Uterus (tissue), 4 donors: ENCODE results near the gene CCDC91. TPM values are rescaled to one million over a fixed set of nuclear protein-coding genes. Genes with fewer than 3 reads are reported as not detected.

ENCODE experiments used
- DNase-seq, 2 donors: peaks; one replicate each; pipeline ENCODE4 v3.0.0-alpha.2; 2019 to 2020
- H3K27ac ChIP-seq, 2 donors: fragments of 200-600 bp; sonication (generic); 1 replicate in 1 of 2; 2 replicates in 1 of 2; pipeline ENCODE4 v1.5.1; 2016 to 2018
- H3K27me3 ChIP-seq, 2 donors: fragments of 200-600 bp; sonication (generic); one replicate each; pipeline ENCODE4 v1.5.1; 2018 to 2019; ENCODE audit warnings: control low read depth in 1 of 2
- H3K36me3 ChIP-seq, 2 donors: fragments of 200-600 bp; sonication (generic); one replicate each; pipeline ENCODE4 v1.5.1; 2019; ENCODE audit warnings: control low read depth in 1 of 2
- H3K4me1 ChIP-seq, 2 donors: fragments of 200-600 bp; sonication (generic); one replicate each; pipeline ENCODE4 v1.5.1; 2018 to 2019; ENCODE audit warnings: control low read depth in 1 of 2
- H3K4me3 ChIP-seq, 2 donors: fragments of 200-600 bp; sonication (generic); 1 replicate in 1 of 2; 2 replicates in 1 of 2; pipeline ENCODE4 v1.5.1; 2018 to 2019; ENCODE audit warnings: mild to moderate bottlenecking in 1 of 2
- H3K9me3 ChIP-seq, 2 donors: fragments of 200-600 bp; sonication (generic); one replicate each; pipeline ENCODE4 v1.5.1; 2019; ENCODE audit warnings: control low read depth in 1 of 2
- CTCF ChIP-seq, 4 experiments: fragments of 200-600 bp in 2 of 4; fragments of 450-650 bp in 2 of 4; sonication (generic) in 2 of 4; IDR thresholded peaks; one replicate each; pipeline ENCODE4 v1.5.1; 2016 to 2019; ENCODE audit warnings: antibody characterized with exemption in 4 of 4, mild to moderate bottlenecking in 2 of 4, moderate library complexity in 1 of 4
- POLR2A ChIP-seq, 2 donors: fragments of 450-650 bp; IDR thresholded peaks; one replicate each; pipeline ENCODE4 v1.6.1; 2016; ENCODE audit warnings: antibody characterized with exemption in 2 of 2, mild to moderate bottlenecking in 1 of 2, moderate library complexity in 1 of 2
- intact Hi-C: fragments of 100-400 bp; cut with DNase I; formaldehyde crosslinking; loops from one replicate; pipeline ENCODE4 v1.15.1; 2023; ENCODE audit warnings: low total_unique reads
- total RNA-seq, 4 donors: library from RNA; depleted of rRNA in 3 of 4; stranded (reverse); fragments of >200 nt in 3 of 4; gene quantifications; one replicate each; pipeline versions ENCODE4 v1.1.0 to v1.2.4, GENCODE V29; 2014 to 2023
- donor health status: DM: yes; HTN: yes; CAD: no.

Gene CCDC91
- total RNA-seq, 4 donors from 2014 or later, result 24.7 to 49.7 (median 41.0) TPM

- no peak for DNase-seq
- Histone ChIP-seq H3K9me3 (peaks cover 0 to 14% of the 10 kb centered on the region in 2 donors), H3K4me3 (no peak overlapping the region), H3K27me3 (no peaks in the 10 kb centered on the region), H3K4me1 (no peaks in the 10 kb centered on the region), H3K27ac (no peak overlapping the region), H3K36me3 (no peaks in the 10 kb centered on the region)
- intact Hi-C loops, result no loop called here
- no peak for TF ChIP-seq POLR2A (IDR thresholded peaks at IDR 0.05)
- TF ChIP-seq CTCF (IDR thresholded peaks at IDR 0.05), result no peak
Observed at GRCh38 chr12:28292699-28293098, 102.4 kb downstream of the CCDC91 start.

- Histone ChIP-seq H3K36me3 (no peaks in the 10 kb centered on the region), H3K9me3 (peaks cover 0 to 14% of the 10 kb centered on the region in 2 donors), H3K27ac (no peak overlapping the region), H3K4me1 (no peaks in the 10 kb centered on the region), H3K27me3 (no peaks in the 10 kb centered on the region), H3K4me3 (no peak overlapping the region)
- TF ChIP-seq POLR2A (IDR thresholded peaks at IDR 0.05) (no peak), CTCF (IDR thresholded peaks at IDR 0.05) (no peak)
- intact Hi-C loops, result no loop called here
- no peak for DNase-seq
Observed at GRCh38 chr12:28294300-28294699, 104.0 kb downstream of the CCDC91 start.

- Histone ChIP-seq H3K27me3 (no peaks in the 10 kb centered on the region), H3K36me3 (no peaks in the 10 kb centered on the region), H3K9me3 (peaks cover 0 to 2% of the 10 kb centered on the region in 2 donors), H3K27ac (no peak overlapping the region), H3K4me1 (no peaks in the 10 kb centered on the region), H3K4me3 (no peak overlapping the region)
- intact Hi-C loops, result no loop called here
- no peak for DNase-seq
- TF ChIP-seq POLR2A (IDR thresholded peaks at IDR 0.05), result no peak
- no peak for TF ChIP-seq CTCF (IDR thresholded peaks at IDR 0.05)
Observed at GRCh38 chr12:28296287-28296686, 106.0 kb downstream of the CCDC91 start.

GRCh38 chr12:28303192-28303591 is 112.9 kb downstream of the CCDC91 start:
- intact Hi-C loops, result no loop called here
- no peaks in the 10 kb centered on the region for H3K27me3 ChIP-seq
- H3K4me3 ChIP-seq, result no peak overlapping the region
- DNase-seq, result no peak
- H3K36me3 ChIP-seq, result no peaks in the 10 kb centered on the region
- no peak overlapping the region for H3K27ac ChIP-seq
- no peaks in the 10 kb centered on the region for H3K9me3 ChIP-seq
- TF ChIP-seq CTCF (IDR thresholded peaks at IDR 0.05) (no peak), POLR2A (IDR thresholded peaks at IDR 0.05) (no peak)
- H3K4me1 ChIP-seq, result no peaks in the 10 kb centered on the region

- H3K36me3 ChIP-seq, result no peaks in the 10 kb centered on the region
- H3K4me3 ChIP-seq, result no peak overlapping the region
- H3K27ac ChIP-seq, result no peak overlapping the region
- TF ChIP-seq CTCF (IDR thresholded peaks at IDR 0.05), result no peak
- TF ChIP-seq POLR2A (IDR thresholded peaks at IDR 0.05), result no peak
- DNase-seq, result no peak
- H3K27me3 ChIP-seq, result no peaks in the 10 kb centered on the region
- intact Hi-C loops, result no loop called here
- H3K4me1 ChIP-seq, result no peaks in the 10 kb centered on the region
- H3K9me3 ChIP-seq, result no peaks in the 10 kb centered on the region
Observed at GRCh38 chr12:28306535-28306934, 116.3 kb downstream of the CCDC91 start.
